ENCODE data around the gene MACROD2.

- TF ChIP-seq, protein P1, sequence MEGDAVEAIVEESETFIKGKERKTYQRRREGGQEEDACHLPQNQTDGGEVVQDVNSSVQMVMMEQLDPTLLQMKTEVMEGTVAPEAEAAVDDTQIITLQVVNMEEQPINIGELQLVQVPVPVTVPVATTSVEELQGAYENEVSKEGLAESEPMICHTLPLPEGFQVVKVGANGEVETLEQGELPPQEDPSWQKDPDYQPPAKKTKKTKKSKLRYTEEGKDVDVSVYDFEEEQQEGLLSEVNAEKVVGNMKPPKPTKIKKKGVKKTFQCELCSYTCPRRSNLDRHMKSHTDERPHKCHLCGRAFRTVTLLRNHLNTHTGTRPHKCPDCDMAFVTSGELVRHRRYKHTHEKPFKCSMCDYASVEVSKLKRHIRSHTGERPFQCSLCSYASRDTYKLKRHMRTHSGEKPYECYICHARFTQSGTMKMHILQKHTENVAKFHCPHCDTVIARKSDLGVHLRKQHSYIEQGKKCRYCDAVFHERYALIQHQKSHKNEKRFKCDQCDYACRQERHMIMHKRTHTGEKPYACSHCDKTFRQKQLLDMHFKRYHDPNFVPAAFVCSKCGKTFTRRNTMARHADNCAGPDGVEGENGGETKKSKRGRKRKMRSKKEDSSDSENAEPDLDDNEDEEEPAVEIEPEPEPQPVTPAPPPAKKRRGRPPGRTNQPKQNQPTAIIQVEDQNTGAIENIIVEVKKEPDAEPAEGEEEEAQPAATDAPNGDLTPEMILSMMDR (conservative IDR thresholded peaks at IDR 0.05; ENCODE audit: low read depth in 2 of 2) = no peak
- no peak for TF ChIP-seq POLR2AphosphoS5 (IDR thresholded peaks at IDR 0.05; ENCODE audit: low read depth)
- no peak for TF ChIP-seq REST (IDR thresholded peaks at IDR 0.05; ENCODE audit: unreplicated experiment)
- no peak for TF ChIP-seq CREB1 (CRISPR knock-in tag; IDR thresholded peaks at IDR 0.05; ENCODE audit: low read depth)
Observed at GRCh38 chr20:14422892-14423291, 427.6 kb downstream of the MACROD2 start.

All from GM23338 (cell line).